Natural killer cell (primary cell): ENCODE measurements around the gene SYNM. TPM values are rescaled to one million over a fixed set of nuclear protein-coding genes. Genes with fewer than 3 reads are reported as not detected.
"Not testable (repeated sequence)": the region's sequence is repeated elsewhere in the genome, so short reads cannot be mapped to it uniquely, and the experiment has no call there.

Source experiments
- ATAC-seq, 3 donors: fragments of 150-1000 bp in 2 of 3; fragments of 200-7000 bp in 1 of 3; cut with Tn5 transposase; 1 replicate in 1 of 3; 2 replicates in 2 of 3; pipeline ENCODE4 v1.10.0; 2021; ENCODE audit warnings: mild to moderate bottlenecking in 2 of 3, moderate library complexity in 2 of 3
- DNase-seq, 2 donors: peaks; one replicate each; pipeline versions ENCODE4 v3.0.0 to v3.0.0-alpha.2; 2013 to 2021; ENCODE audit warnings: mixed read lengths in 1 of 2
- H3K27ac ChIP-seq: one replicate; pipeline ENCODE4 v1.5.1; 2013; ENCODE audit warnings: mild to moderate bottlenecking, low read length
- H3K27me3 ChIP-seq: one replicate; pipeline ENCODE4 v1.6.1; 2013; ENCODE audit warnings: low read length; ENCODE audit not compliant: control insufficient read depth, insufficient read depth
- H3K36me3 ChIP-seq: one replicate; pipeline ENCODE4 v1.6.1; 2013; ENCODE audit warnings: low read length; ENCODE audit not compliant: control insufficient read depth, insufficient read depth
- H3K4me1 ChIP-seq: one replicate; pipeline ENCODE4 v1.6.1; 2013; ENCODE audit warnings: low read length; ENCODE audit not compliant: control insufficient read depth, insufficient read depth
- H3K4me3 ChIP-seq: one replicate; pipeline ENCODE4 v1.5.1; 2013; ENCODE audit warnings: low read length
- H3K9me3 ChIP-seq: one replicate; pipeline ENCODE4 v1.6.1; 2013; ENCODE audit warnings: low read length; ENCODE audit not compliant: control insufficient read depth, insufficient read depth
- H3K27ac Mint-ChIP-seq, 2 donors: one replicate each; pipeline ENCODE4 v1.8.0; 2022; ENCODE audit warnings: mild to moderate bottlenecking in 2 of 2, mixed read lengths in 2 of 2, moderate library complexity in 1 of 2
- H3K27me3 Mint-ChIP-seq, 2 donors: one replicate each; pipeline ENCODE4 v1.8.0; 2022; ENCODE audit warnings: low read depth in 2 of 2, mixed read lengths in 2 of 2
- H3K36me3 Mint-ChIP-seq: one replicate; pipeline ENCODE4 v1.8.0; 2022; ENCODE audit warnings: mixed read lengths
- H3K4me1 Mint-ChIP-seq, 2 donors: one replicate each; pipeline ENCODE4 v1.8.0; 2022; ENCODE audit warnings: mixed read lengths in 2 of 2
- H3K4me3 Mint-ChIP-seq: one replicate; pipeline ENCODE4 v1.8.0; 2022; ENCODE audit warnings: mild to moderate bottlenecking, moderate library complexity, mixed read lengths
- H3K9me3 Mint-ChIP-seq, 2 donors: one replicate each; pipeline ENCODE4 v1.8.0; 2022; ENCODE audit warnings: mixed read lengths in 2 of 2
- WGBS: methylation state at CpG from one replicate; pipeline ENCODE4 v1.1.7; 2013; ENCODE audit warnings: missing lambda C conversion rate; ENCODE audit not compliant: insufficient coverage; 5-methylcytosine and 5-hydroxymethylcytosine counted together
- intact Hi-C: fragments of 100-400 bp; cut with micrococcal nuclease; formaldehyde crosslinking; loops from one replicate; pipeline ENCODE4 v1.14.2; 2022
- total RNA-seq, 4 donors: library from RNA; stranded (reverse); fragments of 120-200 nt in 1 of 4; gene quantifications; one replicate each; pipeline versions ENCODE4 v1.2.3 to v1.2.4, GENCODE V29; 2013 to 2022
- TF ChIP-seq, protein P1 (sequence below): fragments of 200-600 bp; IDR thresholded peaks from one replicate; pipeline ENCODE4 v1.8.0; 2022; ENCODE audit warnings: antibody characterized with exemption

Gene SYNM
- total RNA-seq, 3 donors from 2014 or later (not counting 1 experiment from before 2014, with no cell fraction given): 0.11 to 0.48 (median 0.42) TPM

- H3K4me1 Mint-ChIP-seq: peaks cover 9% of the 10 kb centered on the region in 2 donors
- Histone ChIP-seq H3K4me1 (peaks cover 3% of the 10 kb centered on the region), H3K4me3 (no peak overlapping the region), H3K27ac (no peak overlapping the region), H3K27me3 (no peaks in the 10 kb centered on the region), H3K9me3 (no peaks in the 10 kb centered on the region), H3K36me3 (no peaks in the 10 kb centered on the region)
- no peaks in the 10 kb centered on the region for H3K36me3 Mint-ChIP-seq
- DNase-seq: no peak
- no peak overlapping the region for H3K27ac Mint-ChIP-seq
- H3K27me3 Mint-ChIP-seq: peaks cover 4 to 7% of the 10 kb centered on the region in 2 donors
- TF ChIP-seq, protein P1, sequence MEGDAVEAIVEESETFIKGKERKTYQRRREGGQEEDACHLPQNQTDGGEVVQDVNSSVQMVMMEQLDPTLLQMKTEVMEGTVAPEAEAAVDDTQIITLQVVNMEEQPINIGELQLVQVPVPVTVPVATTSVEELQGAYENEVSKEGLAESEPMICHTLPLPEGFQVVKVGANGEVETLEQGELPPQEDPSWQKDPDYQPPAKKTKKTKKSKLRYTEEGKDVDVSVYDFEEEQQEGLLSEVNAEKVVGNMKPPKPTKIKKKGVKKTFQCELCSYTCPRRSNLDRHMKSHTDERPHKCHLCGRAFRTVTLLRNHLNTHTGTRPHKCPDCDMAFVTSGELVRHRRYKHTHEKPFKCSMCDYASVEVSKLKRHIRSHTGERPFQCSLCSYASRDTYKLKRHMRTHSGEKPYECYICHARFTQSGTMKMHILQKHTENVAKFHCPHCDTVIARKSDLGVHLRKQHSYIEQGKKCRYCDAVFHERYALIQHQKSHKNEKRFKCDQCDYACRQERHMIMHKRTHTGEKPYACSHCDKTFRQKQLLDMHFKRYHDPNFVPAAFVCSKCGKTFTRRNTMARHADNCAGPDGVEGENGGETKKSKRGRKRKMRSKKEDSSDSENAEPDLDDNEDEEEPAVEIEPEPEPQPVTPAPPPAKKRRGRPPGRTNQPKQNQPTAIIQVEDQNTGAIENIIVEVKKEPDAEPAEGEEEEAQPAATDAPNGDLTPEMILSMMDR: no peak
- WGBS: 63% methylated on average over 4 of the region's 4 CpGs
- intact Hi-C loops: no loop called here
- H3K9me3 Mint-ChIP-seq: no peaks in the 10 kb centered on the region
- no peak overlapping the region for H3K4me3 Mint-ChIP-seq
- no peak for ATAC-seq
These were observed 31.7 kb upstream of the SYNM start for GRCh38 chr15:99073008-99073717.

GRCh38 chr15:99074446-99074845 is 30.4 kb upstream of the SYNM start:
- H3K27ac ChIP-seq: no peak overlapping the region
- intact Hi-C loops: no loop called here
- peaks cover 8 to 18% of the 10 kb centered on the region in 2 donors for H3K27me3 Mint-ChIP-seq
- H3K9me3 Mint-ChIP-seq: no peaks in the 10 kb centered on the region
- no peaks in the 10 kb centered on the region for H3K36me3 Mint-ChIP-seq
- H3K4me3 Mint-ChIP-seq: no peak overlapping the region
- 90% methylated on average over 5 of the region's 5 CpGs for WGBS
- peaks cover 9% of the 10 kb centered on the region in 2 donors for H3K4me1 Mint-ChIP-seq
- no peak overlapping the region for H3K4me3 ChIP-seq
- H3K9me3 ChIP-seq: no peaks in the 10 kb centered on the region
- ATAC-seq (no peak), DNase-seq (no peak)
- H3K27me3 ChIP-seq: no peaks in the 10 kb centered on the region
- H3K36me3 ChIP-seq: no peaks in the 10 kb centered on the region
- no peak overlapping the region for H3K27ac Mint-ChIP-seq
- peaks cover 3% of the 10 kb centered on the region for H3K4me1 ChIP-seq
- TF ChIP-seq, protein P1: no peak

GRCh38 chr15:99075059-99075652 is 29.7 kb upstream of the SYNM start:
- not testable (repeated sequence) for H3K9me3 ChIP-seq, H3K27ac Mint-ChIP-seq, H3K4me1 Mint-ChIP-seq, H3K36me3 ChIP-seq, H3K27ac ChIP-seq, ATAC-seq, H3K27me3 ChIP-seq, H3K9me3 Mint-ChIP-seq, H3K4me1 ChIP-seq, H3K36me3 Mint-ChIP-seq, H3K4me3 ChIP-seq, H3K4me3 Mint-ChIP-seq, DNase-seq
- peaks cover 8 to 19% of the 10 kb centered on the region in 2 donors for H3K27me3 Mint-ChIP-seq
- intact Hi-C loops: loop anchor here (5.0 kb wide), 2 partner anchors 558 to 633 kb away; no protein-coding TSS in a partner anchor

GRCh38 chr15:99076109-99076508 is 28.8 kb upstream of the SYNM start:
- Histone ChIP-seq H3K27me3 (peaks cover 3% of the 10 kb centered on the region), H3K27ac (no peak overlapping the region), H3K9me3 (no peaks in the 10 kb centered on the region), H3K4me1 (peaks cover 3% of the 10 kb centered on the region), H3K4me3 (no peak overlapping the region), H3K36me3 (no peaks in the 10 kb centered on the region)
- 10% methylated on average over 1 of the region's 2 CpGs for WGBS
- Mint-ChIP-seq H3K4me3 (peak overlapping the region; percentile 77), H3K9me3 (no peaks in the 10 kb centered on the region), H3K27me3 (peaks cover 12 to 25% of the 10 kb centered on the region in 2 donors), H3K27ac (peak overlapping the region in 1 of 2 donors; percentile 81), H3K4me1 (peaks cover 9% of the 10 kb centered on the region in 2 donors), H3K36me3 (no peaks in the 10 kb centered on the region)
- DNase-seq (no peak), ATAC-seq (peak in 1 of 3 donors; percentile 18)
- intact Hi-C loops: loop anchor here (2.0 to 5.0 kb wide), 3 partner anchors 297 to 634 kb away; no protein-coding TSS in a partner anchor
- TF ChIP-seq, protein P1: no peak
